ENCODE measurements around the gene VIT. TPM values are rescaled to one million over a fixed set of nuclear protein-coding genes. Genes with fewer than 3 reads are reported as not detected.

The VIT gene
- total and polyA plus RNA-seq, 4 donors = 0.17 to 0.94 (median 0.32) TPM

GRCh38 chr2:36762764-36763490 is 66.4 kb downstream of the VIT start:
- TF ChIP-seq CTCF (IDR thresholded peaks at IDR 0.05; ENCODE audit: control extremely low read depth, extremely low read depth) = no peak
- Histone ChIP-seq H3K4me1 (ENCODE audit: control insufficient read depth in 5 of 5, insufficient read depth in 5 of 5, low read length in 5 of 5) (no peaks in the 10 kb centered on the region), H3K4me3 (no peak overlapping the region), H3K36me3 (ENCODE audit: control insufficient read depth in 4 of 4, insufficient read depth in 4 of 4, low read length in 4 of 4) (no peaks in the 10 kb centered on the region), H3K9ac (ENCODE audit: insufficient read depth in 1 of 2, low read length in 2 of 2) (no peak overlapping the region), H3K27ac (ENCODE audit: low read depth in 1 of 2, low read length in 1 of 2) (no peak overlapping the region), H3K9me3 (ENCODE audit: control insufficient read depth in 4 of 4, insufficient read depth in 3 of 4, low read length in 3 of 4) (peaks cover 0 to 7% (median 0%) of the 10 kb centered on the region in 4 donors), H3K27me3 (ENCODE audit: control insufficient read depth in 3 of 3, insufficient read depth in 3 of 3, low read length in 2 of 3) (no peaks in the 10 kb centered on the region)
- 67 to 75% methylated on average over 9 of the region's 9 CpGs for WGBS, 2 donors
- no peak for DNase-seq
- ATAC-seq (ENCODE audit: insufficient read depth, low FRiP score) = no peak

- Histone ChIP-seq H3K27ac (ENCODE audit: low read depth in 1 of 2, low read length in 1 of 2) (no peak overlapping the region), H3K4me1 (ENCODE audit: control insufficient read depth in 5 of 5, insufficient read depth in 5 of 5, low read length in 5 of 5) (no peaks in the 10 kb centered on the region), H3K36me3 (ENCODE audit: control insufficient read depth in 4 of 4, insufficient read depth in 4 of 4, low read length in 4 of 4) (no peaks in the 10 kb centered on the region), H3K27me3 (ENCODE audit: control insufficient read depth in 3 of 3, insufficient read depth in 3 of 3, low read length in 2 of 3) (no peaks in the 10 kb centered on the region), H3K4me3 (no peak overlapping the region), H3K9ac (ENCODE audit: insufficient read depth in 1 of 2, low read length in 2 of 2) (no peak overlapping the region), H3K9me3 (ENCODE audit: control insufficient read depth in 4 of 4, insufficient read depth in 3 of 4, low read length in 3 of 4) (peaks cover 0 to 3% (median 0%) of the 10 kb centered on the region in 4 donors)
- TF ChIP-seq CTCF (IDR thresholded peaks at IDR 0.05; ENCODE audit: control extremely low read depth, extremely low read depth) = no peak
- WGBS, 2 donors = 61 to 90% methylated on average over 2 of the region's 2 CpGs
- DNase-seq = no peak
- ATAC-seq (ENCODE audit: insufficient read depth, low FRiP score) = no peak
Observed at GRCh38 chr2:36769106-36769505, 72.6 kb downstream of the VIT start.

- H3K27me3 ChIP-seq (ENCODE audit: control insufficient read depth in 3 of 3, insufficient read depth in 3 of 3, low read length in 2 of 3) = no peaks in the 10 kb centered on the region
- 66 to 69% methylated on average over 11 of the region's 11 CpGs for WGBS, 2 donors
- H3K4me3 ChIP-seq = no peak overlapping the region
- ATAC-seq (ENCODE audit: insufficient read depth, low FRiP score) (no peak), DNase-seq (no peak)
- H3K27ac ChIP-seq (ENCODE audit: low read depth in 1 of 2, low read length in 1 of 2) = no peak overlapping the region
- H3K36me3 ChIP-seq (ENCODE audit: control insufficient read depth in 4 of 4, insufficient read depth in 4 of 4, low read length in 4 of 4) = no peaks in the 10 kb centered on the region
- H3K9me3 ChIP-seq (ENCODE audit: control insufficient read depth in 4 of 4, insufficient read depth in 3 of 4, low read length in 3 of 4) = no peaks in the 10 kb centered on the region
- H3K4me1 ChIP-seq (ENCODE audit: control insufficient read depth in 5 of 5, insufficient read depth in 5 of 5, low read length in 5 of 5) = no peaks in the 10 kb centered on the region
- H3K9ac ChIP-seq (ENCODE audit: insufficient read depth in 1 of 2, low read length in 2 of 2) = no peak overlapping the region
- no peak for TF ChIP-seq CTCF (IDR thresholded peaks at IDR 0.05; ENCODE audit: control extremely low read depth, extremely low read depth)
Observed at GRCh38 chr2:36770542-36771287, 74.2 kb downstream of the VIT start.

Measured in lung (tissue), 12 donors.